WI38 (cell line): ENCODE data around the gene MYZAP.

ENCODE experiments used
- H3K4me3 ChIP-seq: 2 replicates; pipeline ENCODE4 v1.5.1; 2011; ENCODE audit warnings: low read depth, mild to moderate bottlenecking, control low read depth, low read length
- TF ChIP-seq, protein P1 (sequence below): IDR thresholded peaks from 2 replicates; pipeline ENCODE4 v1.5.1; 2012; ENCODE audit warnings: low read depth, mild to moderate bottlenecking, control low read depth, low read length

Gene MYZAP

DNA sequence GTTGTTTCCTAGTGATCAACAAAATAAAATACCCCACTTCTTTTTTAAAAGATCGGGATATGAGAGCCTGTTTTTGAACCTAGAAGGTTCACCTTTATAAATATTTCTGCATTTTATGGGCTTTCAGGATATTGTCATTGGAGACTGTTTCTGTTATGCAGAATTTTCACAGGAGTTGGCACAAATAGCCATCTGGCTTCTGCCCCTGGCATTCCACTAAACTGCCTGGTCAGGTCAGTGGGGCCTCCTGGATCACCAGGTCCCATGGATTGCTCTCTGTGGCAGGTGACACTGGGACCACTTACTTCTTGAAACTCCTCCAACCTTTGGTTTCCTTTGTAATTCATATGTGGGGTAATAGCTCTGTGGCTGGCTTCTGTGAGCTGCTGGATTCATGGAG is 89.3 kb downstream of the MYZAP start:
- H3K4me3 ChIP-seq, result no peak overlapping the region
- TF ChIP-seq, protein P1, sequence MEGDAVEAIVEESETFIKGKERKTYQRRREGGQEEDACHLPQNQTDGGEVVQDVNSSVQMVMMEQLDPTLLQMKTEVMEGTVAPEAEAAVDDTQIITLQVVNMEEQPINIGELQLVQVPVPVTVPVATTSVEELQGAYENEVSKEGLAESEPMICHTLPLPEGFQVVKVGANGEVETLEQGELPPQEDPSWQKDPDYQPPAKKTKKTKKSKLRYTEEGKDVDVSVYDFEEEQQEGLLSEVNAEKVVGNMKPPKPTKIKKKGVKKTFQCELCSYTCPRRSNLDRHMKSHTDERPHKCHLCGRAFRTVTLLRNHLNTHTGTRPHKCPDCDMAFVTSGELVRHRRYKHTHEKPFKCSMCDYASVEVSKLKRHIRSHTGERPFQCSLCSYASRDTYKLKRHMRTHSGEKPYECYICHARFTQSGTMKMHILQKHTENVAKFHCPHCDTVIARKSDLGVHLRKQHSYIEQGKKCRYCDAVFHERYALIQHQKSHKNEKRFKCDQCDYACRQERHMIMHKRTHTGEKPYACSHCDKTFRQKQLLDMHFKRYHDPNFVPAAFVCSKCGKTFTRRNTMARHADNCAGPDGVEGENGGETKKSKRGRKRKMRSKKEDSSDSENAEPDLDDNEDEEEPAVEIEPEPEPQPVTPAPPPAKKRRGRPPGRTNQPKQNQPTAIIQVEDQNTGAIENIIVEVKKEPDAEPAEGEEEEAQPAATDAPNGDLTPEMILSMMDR, result no peak

DNA sequence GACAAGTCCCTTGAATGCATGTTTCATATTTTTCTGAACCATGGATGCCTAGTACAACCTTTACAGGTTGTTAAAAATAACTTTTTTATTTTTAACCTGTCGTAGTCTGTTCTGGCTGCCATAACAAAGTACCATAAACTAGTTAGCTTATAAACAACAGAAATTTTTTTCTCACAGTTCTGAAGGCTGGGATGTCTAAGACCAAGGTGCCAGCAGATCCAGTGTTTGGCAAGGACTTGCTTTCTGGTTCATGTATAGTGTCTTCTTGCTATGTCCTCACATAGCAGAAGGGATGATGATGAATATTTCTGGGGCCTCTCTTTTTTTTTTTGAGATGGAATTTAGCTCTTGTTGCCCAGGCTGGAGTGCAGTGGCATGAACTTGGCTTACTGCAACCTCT is 91.8 kb downstream of the MYZAP start:
- TF ChIP-seq, protein P1, result no peak
- no peak overlapping the region for H3K4me3 ChIP-seq

DNA sequence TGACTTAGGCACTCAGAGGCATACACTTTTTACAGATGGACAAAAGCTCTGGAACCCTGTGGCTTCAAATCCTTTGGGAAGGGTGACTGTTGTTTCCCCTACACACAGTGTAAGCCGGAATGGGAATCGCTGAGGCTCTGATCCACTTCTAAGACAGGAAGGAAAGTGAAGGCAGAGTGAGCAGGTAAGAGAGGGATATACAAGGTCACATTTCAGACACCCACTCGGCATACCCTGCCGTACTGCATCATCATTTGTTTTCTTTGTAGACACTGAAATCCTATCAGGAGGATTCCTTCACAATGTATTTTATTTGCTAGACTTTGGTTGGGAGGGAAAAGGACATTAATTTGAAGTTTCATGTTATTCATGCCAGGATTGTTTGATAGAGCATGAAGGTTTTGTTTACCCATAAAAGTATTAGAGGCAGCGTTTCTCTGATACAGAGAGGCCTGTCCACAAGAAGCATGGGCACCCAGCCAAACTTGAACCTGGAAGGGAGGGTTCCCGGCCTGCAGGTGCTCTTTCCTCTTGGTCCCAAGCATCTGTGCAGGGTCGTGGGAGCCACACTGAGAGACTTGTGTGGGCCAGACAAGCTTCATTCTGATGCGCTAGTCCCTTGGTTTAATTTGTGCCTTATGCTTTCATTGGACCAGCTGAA is 92.9 kb downstream of the MYZAP start:
- H3K4me3 ChIP-seq, result no peak overlapping the region
- TF ChIP-seq, protein P1, result no peak

DNA sequence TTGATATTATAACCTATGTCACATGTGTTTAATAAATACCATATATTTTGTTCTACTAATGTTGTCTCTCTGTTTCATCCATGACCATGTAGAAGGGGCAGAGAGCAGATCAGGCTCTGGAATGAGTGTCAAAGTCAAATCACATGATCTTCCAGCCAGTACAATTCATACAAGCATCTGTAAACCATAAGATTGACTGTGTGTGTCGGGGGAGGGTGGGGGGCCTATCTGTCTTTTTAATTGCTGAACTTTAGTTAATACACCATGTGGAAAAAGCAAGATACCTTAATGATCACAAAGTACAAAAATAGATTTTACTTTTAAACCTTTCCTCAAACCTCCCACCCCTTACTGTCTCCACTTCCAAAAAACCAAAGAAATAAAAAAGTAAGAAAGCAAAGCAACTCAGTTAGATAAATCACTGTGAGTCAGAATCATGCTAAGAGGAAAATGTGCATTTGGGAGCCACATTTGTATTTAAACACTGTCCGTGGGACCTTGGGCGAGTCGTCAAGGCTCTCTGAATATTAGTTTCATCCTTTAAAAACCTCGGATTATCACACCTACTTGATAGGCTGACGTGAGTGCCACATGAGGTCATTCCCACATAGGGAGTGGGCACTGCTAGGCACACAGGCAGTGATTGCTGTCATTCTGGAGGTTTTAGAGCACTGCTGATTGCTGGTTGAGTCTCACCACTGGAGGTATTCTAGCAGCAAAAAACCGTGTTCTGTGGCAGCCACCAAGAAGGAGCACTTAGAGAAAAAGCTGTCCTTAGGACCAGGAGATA is 93.8 kb downstream of the MYZAP start:
- no peak overlapping the region for H3K4me3 ChIP-seq
- TF ChIP-seq, protein P1, result no peak

DNA sequence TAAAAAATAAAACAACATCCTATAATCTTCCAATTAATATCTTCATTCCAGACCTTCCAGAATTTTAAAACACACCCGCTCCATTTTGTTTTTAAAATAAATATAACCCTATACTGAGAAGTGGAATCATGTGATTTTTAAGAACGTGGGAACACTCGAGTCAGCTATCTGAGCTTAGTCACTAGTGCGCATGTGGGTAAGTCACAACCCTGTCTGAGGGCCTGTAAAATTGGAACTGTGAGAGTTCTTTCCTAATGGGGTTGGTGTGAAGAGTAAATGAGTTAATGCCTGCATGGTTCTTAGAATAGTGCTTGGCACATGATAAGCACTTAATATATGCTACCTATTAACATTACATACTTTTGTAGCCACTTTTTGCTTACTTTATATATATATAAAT is 95.0 kb downstream of the MYZAP start:
- TF ChIP-seq, protein P1, result no peak
- H3K4me3 ChIP-seq, result no peak overlapping the region

DNA sequence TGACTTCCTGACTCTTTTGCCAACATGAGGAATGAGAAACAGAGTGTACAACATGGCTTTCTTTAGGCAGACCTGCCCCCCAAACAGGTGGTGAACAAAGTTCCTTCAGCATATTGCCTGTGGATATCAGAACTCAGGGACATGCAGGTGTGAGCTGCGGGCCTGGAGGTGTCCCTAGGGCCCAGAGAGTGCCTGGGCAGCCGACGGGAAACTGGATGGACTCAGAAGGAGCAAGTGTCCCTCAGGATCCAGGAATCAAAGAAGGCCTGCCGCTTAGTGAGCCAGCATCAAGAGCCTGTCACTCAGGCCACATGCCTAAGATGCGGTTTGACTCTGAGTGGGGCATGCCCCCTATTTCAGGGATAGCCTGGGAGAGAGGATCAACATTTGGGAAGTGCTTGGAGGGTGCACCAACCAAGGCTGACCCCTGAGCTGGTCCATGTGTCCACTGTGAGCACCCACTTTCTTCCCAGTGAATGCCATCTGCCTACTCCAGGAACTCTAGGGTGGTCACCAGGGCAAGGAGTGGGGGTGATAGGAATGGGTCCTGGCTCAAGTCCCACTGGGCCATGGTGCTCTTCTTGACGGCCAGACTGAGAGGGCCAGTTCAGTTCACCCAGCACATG is 98.8 kb downstream of the MYZAP start:
- TF ChIP-seq, protein P1, result no peak
- no peak overlapping the region for H3K4me3 ChIP-seq

DNA sequence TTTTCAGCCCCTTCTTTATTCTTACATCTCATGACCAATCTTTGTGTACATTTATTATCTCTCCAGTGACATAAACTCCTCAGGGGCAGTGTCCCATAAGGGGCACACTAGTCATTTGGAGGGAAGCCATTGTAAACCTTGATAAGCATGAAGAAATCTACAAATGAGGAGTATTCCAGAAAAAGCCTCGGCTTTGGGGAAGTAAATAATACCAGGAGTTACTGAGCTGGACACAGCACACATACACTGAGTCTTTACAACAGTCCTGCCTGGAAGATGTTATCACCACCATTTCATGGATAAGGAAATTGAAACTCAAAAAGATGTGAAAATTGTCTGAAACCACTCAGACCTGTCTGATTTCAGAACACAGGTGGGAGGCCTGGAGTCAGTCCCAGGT is 99.4 kb downstream of the MYZAP start:
- TF ChIP-seq, protein P1, result no peak
- H3K4me3 ChIP-seq, result no peak overlapping the region
